GM19025 (cell line): ENCODE measurements around the gene SUPT20HL1.
"Not testable (repeated sequence)": the region's sequence is repeated elsewhere in the genome, so short reads cannot be mapped to it uniquely, and the experiment has no call there.

ENCODE experiments used
- ATAC-seq: cut with Tn5 transposase; IDR thresholded peaks from one replicate; pipeline ENCODE4 v1.9.1; 2021; ENCODE audit warnings: mild to moderate bottlenecking, low read depth, moderate library complexity; ENCODE audit not compliant: unreplicated experiment

Gene SUPT20HL1

DNA sequence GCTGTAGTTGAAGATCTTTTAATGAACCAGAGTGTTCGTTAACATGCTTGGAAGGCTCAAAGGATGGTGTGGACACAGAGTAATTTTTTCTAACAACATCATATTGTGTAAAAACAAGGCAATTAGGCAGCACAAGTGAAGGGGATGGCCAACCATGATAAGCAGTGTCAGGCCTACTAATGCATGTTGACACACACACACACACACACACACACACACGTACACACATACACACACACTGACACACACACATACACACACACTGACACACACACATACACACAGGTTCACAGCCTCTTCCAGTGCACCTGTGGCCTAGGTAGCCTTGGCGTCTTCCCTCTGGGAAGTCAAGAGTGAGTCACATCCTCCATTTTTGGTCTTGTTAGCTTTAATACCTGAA is at the start of gene SUPT20HL1:
SUPT20HL1 (plus strand) TSS at position 368 of the 400 bp plus-strand sequence. CDS start 2,122 bp downstream, outside the sequence.
- no peak for ATAC-seq

GRCh38 chrX:24310916-24311315 is 49.5 kb upstream of the SUPT20HL1 start:
- not testable (repeated sequence) for ATAC-seq

- ATAC-seq: not testable (repeated sequence)
These were observed 48.8 kb upstream of the SUPT20HL1 start for GRCh38 chrX:24311507-24312248.

- ATAC-seq: not testable (repeated sequence)
These were observed 48.2 kb upstream of the SUPT20HL1 start for GRCh38 chrX:24312249-24312607.

DNA sequence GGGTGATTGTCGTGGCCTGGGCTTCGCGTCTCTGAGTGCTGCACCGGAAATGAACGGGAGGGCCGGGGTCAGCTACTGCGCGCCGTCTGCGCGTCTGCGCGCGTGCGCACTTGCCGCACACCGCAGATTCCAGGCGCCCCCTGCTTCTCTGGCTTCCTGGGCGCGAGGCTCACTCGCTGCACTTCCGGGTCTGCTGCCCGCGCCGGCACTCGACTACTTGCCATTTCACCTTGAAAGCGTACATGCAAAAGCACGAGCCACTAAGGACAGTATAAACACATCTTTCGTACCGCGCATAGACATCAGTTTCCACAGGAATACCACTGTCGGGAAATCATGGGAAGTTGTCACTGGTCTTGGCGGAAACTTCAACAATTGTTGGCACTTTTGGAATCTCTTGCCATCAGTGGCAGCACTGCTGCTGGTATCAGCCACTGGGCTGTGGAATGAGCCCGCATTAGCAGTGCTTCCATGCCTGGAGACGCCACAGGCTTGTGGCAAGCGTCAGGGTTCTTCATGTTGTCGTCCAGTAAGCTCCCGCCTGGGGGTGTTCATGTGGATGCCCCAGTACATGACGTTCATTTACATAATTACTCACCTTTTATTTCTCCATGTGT is 46.3 kb upstream of the SUPT20HL1 start, which contains the start of gene SUPT20HL2:
SUPT20HL2 (minus strand) TSS at position 51 of the 617 bp plus-strand sequence. CDS start 754 bp downstream, outside the sequence.
- no peak for ATAC-seq

DNA sequence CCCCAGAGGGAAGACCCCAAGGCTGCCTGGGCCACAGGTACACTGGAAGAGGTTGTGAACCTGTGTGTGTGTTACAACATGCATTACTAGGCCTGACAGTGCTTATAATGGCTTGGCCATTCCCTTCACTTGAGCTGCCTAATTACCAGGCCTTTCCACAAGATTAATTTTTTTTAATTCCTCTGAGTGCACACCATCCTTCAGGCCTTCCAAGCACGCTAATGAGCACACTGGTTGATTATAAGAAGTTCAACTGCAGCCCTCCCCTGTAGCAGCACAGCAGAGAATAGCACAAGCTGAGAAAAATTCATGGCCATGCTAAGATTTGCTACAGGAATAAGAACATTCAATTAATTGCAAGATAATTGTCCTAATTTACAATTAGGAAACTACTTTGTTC is 44.3 kb upstream of the SUPT20HL1 start:
- no peak for ATAC-seq

GRCh38 chrX:24317567-24317966 is 42.9 kb upstream of the SUPT20HL1 start:
- no peak for ATAC-seq

DNA sequence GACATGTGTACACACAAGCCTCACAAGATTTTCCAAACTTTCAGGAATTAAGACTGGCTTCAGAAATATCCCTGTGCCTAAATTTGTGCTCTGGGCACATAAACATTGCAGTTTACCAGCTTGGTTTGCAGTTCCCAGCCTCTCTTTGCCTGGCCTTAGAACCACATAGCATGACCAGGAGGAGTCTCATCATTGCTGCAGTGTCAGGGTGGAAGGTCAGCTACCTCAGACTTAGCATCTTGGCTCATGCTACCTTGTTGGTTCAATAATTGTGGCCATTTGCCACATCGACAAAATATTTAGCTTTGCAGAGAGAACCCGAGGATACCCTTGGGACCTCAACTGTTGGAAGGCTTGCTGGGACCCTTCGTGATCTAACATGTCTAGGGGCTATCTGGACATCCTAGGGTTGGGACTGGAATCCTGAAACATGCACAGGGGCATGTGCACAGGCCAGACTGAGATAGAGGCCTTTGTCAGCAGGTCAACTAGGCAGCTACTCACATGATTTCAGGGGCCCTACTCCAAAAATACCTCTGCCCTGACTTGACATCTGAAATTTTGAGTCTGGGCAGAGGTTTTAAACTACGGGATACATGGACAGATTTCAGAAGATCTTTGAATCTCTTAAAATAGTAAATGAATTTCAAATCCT is 38.6 kb upstream of the SUPT20HL1 start:
- ATAC-seq: no peak

DNA sequence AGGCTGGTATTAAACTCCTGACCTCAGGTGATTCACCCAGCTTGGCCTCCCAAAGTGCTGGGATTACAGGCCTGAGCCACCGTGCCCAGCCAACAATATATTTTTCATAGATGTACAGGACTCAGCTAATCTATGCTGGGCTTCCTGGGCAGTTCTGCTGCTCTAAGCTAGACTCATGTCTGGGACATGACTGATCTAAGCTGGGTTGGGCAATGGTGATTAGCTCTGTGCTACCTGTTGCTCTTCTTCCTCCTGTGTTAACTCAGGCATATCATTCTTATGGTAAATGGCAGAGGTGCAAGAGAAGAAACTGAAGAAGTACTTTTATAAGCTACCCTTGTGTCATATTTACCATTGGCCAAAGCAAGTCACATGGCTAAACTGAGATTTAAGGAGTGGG is 35.2 kb upstream of the SUPT20HL1 start:
- ATAC-seq: no peak

- ATAC-seq: no peak
These were observed 27.6 kb upstream of the SUPT20HL1 start for GRCh38 chrX:24332878-24333277.

GRCh38 chrX:24333371-24333770 is 27.1 kb upstream of the SUPT20HL1 start:
- ATAC-seq: no peak

GRCh38 chrX:24334461-24334860 is 26.0 kb upstream of the SUPT20HL1 start:
- ATAC-seq: no peak

- ATAC-seq: no peak
These were observed 24.6 kb upstream of the SUPT20HL1 start for GRCh38 chrX:24335871-24336270.

DNA sequence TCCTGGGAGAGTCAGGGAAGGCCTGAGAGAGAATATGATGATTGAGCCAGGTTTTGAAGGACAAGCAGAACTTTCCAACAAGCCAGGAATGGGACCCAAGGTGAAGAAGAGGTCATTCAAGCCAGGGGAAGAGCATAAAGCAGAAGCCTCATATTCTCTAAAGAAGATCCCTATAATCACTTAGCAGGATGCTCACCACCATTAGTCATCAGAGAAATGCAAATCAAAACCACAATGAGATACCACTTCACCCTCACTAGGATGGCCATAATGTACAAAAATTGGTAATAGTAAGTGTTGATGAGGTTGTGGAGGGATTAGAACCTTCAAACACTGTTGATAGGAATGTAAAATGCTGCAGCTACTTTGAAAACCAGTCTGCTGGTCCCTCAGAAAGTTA is 20.5 kb upstream of the SUPT20HL1 start:
- no peak for ATAC-seq

DNA sequence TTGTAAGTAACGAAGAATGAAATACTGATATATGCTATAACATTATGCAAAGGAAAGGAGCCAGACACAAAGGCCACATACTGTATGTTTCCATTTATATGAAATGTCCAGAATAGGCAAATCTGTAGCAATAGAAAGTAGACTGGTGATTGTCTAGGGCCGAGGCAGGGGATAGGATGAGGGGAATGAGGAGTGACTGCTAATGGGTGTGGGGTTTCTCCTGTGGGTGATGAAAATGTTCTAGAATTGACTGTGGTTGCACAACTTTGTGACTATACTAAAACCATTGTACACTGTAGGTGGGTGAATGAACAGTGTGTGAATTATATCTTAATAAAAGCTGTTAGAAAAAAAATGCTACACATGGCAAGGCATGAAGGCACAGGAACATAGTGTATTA is 19.9 kb upstream of the SUPT20HL1 start:
- no peak for ATAC-seq

GRCh38 chrX:24341795-24342194 is 18.6 kb upstream of the SUPT20HL1 start:
- ATAC-seq: no peak

DNA sequence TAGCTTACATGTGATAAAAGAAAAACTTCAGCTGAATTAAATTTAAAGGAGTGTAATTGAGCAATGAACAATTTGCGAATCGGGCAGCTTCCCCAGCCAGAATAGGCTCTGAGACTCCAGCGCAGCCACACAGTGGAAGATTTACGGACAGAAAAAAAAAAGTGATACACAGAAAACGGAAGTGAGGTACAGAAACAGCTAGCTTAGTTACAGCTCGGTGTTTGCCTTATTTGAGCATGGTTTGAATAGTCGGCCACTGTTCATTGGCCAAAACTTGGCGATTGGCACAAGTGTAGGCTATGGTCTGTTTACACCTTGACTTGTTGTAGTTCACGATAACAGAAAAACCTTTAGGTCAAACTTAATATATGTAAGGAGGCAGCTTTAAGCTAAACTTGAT is 16.7 kb upstream of the SUPT20HL1 start:
- no peak for ATAC-seq

DNA sequence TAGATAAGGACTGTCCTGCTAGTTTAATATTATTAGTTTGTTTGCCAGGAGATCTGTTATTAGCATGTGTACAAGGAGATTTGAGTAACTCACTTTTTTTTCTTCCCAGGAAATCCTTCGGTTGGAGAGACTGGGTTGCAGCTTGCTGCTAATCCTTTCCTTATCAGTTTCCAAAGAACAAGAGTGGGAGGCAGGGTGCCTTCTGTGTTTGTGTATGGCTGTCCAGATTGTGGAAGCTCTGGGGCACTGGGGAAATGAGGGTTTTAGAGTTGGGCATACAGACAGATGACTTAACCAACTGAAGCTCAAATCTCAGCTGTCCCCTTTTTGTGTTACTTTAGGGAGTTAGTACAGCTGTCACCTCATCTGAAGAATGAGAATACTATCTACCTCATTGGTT is 12.6 kb upstream of the SUPT20HL1 start:
- ATAC-seq: no peak

GRCh38 chrX:24350217-24350616 is 10.2 kb upstream of the SUPT20HL1 start:
- no peak for ATAC-seq

- no peak for ATAC-seq
These were observed 5.3 kb upstream of the SUPT20HL1 start for GRCh38 chrX:24355095-24355494.

DNA sequence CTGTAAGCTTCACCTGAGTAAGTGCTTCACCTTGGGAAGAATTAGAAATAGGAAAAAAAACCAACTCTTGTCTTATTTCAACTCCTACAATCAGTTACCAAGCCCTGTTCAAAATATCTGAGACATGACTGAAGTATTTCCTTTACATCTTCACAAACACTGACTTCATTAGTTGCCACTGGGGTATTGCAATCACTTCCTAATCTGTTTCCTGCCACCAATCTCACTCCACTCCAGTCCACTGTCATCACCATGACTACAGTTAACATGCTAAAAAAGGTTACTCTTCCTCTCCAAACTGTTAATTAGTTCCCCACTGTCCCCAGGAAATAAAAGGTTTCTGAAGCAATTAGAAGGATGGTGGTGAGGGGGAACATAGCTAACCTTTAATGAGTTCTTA is 3.3 kb upstream of the SUPT20HL1 start:
- ATAC-seq: no peak
